GM21423 (cell line): ENCODE measurements around the gene AXL.

Experiments used
- ATAC-seq: cut with Tn5 transposase; IDR thresholded peaks from one replicate; pipeline ENCODE4 v1.9.1; 2021; ENCODE audit warnings: mild to moderate bottlenecking, moderate library complexity; ENCODE audit not compliant: unreplicated experiment

Gene AXL

DNA sequence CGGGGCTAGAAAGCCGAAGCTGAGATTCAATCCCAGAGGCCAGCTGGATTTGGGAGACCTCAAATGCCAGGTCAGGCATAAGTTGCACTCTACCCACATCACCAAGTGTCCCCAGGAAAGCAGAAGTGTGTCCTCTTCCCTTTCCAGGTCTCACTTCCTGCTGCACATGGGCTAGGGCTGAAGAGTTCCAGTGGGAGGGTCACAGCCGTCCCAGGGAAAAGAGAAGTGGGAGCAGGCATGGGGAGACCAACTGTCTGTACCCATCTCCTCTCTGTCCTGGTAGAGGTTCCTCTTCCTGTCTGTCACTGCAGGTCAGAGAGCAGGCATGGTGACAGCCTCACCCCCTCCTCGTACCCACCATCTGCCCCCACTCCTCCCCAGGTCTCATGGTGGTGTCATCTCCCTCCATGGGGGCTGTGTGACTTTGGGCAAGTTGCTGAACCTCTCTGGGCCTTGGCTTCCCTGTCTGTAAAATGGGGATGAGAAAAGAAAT lies 14.8 kb downstream of the AXL start:
- ATAC-seq = no peak

DNA sequence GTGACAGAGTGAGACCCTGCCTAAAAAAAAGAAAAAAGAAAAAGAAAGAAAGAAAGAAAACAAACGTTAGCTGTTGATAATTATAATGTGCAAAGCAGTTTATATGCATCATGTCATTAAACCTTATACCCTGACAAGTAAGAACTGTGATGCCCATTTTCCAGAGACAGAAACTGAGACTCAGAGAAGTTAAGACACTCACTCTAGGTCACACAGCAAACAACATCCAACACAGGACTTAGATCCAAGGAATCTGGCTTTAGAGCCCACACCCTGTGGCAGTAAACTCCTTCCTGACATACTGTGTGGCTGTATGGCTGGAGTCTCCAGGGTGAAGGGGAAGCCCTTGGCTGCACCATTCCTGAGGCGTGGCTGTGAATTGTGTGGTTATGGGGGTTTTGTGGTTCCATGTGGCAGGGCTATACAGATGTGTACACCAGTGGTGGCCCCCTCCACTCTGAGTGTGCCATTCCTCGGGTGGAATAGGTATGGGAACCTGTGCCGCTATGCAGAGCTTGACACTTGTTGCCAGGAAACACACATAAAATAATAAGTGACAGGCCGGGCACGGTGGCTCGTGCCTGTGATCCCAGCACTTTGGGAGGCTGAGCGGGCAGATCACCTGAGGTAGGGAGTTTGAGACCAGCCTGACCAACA lies 15.6 kb downstream of the AXL start:
- no peak for ATAC-seq

DNA sequence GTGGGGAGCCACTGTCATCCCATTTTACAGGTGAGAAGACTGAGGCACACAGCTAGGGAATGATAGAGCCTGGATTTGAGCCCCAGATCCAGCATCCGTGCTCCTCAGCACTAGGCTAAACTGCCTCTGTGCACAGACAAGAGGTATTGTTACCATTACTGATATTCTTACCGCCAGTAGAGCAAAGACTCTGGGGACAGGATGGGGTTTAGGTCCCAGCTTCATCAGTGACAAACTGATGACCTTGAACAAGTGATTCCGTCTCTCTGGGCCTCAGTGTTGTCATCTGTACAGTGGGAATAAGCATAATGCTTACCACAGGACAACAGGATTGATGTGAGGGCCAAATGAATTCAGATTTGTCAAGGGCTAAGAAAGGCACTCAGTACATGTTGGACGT lies 16.5 kb downstream of the AXL start:
- ATAC-seq = no peak

DNA sequence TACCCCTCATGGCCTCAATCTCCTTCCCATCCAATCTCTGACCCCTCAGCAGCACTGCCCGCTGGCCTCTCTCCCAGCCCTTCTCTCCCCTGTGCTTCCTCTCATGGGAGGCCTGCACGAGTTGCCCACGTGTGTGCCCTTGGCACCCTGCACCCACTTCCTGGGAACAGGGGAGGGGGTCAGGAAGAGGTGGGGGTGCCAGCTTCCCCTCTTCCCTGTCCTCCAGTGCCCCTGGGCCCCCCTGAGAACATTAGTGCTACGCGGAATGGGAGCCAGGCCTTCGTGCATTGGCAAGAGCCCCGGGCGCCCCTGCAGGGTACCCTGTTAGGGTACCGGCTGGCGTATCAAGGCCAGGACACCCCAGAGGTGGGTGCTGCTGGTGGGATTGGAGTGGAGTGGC lies 19.2 kb downstream of the AXL start:
- no peak for ATAC-seq

DNA sequence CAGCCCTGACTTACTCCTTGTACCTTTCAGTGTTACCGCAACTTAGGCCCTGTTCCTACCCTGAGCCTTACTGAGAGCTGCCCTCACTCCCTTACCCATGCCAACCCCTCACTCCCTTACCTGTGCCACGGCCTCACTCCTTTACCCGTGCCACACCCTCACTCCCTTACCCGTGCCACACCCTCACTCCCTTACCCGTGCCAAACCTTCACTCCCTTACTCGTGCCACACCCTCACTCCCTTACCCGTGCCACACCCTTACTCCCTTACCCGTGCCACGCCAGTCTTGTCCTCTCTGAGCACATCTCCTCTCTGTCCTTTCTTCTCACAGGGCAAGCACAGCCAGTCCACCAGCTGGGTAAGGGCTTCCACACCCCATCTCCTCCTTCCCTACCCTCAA lies 20.3 kb downstream of the AXL start:
- ATAC-seq = no peak

DNA sequence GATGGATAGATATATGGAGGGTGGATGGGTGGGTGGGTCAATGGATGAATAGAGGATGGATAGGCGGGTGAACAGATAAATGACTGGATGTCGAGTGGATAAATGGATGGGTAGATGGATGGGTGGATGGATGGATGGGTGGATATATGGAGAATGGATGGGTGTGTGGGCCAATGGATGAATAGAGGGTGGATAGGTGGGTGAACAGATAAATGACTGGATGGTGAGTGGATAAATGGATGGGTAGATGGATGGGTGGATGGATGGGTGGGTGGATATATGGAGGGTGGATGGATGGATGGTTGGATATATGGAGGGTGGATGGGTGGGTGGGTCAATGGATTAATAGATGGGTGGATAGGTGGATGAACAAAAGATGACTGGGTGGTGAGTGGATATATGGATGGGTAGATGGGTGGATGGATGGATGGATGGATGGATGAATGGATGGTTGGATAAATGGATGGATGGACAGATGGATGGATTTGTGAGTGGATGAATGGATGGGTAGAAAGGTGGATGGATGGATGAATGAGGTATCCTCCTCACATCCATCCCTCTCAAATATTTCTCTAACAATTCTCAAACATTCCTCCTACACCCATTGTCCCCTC lies 21.0 kb downstream of the AXL start:
- ATAC-seq = no peak

DNA sequence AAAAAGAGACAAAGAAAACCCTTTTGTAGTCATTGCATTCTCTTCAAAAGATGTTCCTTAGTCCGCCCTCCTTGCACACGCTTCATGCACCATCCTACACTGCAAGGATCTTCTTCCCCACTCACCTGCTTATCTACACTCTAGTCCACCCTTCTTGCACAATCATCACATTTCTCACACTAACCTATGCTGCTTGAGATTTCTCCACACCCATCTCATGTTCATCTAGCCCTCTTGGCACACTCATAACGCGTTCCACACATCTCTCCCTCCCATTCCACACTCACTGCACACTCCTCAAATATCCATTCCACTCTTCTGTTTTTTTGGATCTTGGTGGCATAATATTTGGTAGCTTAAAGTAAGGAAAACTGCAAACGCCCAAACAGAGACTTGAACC lies 22.8 kb downstream of the AXL start:
- no peak for ATAC-seq

DNA sequence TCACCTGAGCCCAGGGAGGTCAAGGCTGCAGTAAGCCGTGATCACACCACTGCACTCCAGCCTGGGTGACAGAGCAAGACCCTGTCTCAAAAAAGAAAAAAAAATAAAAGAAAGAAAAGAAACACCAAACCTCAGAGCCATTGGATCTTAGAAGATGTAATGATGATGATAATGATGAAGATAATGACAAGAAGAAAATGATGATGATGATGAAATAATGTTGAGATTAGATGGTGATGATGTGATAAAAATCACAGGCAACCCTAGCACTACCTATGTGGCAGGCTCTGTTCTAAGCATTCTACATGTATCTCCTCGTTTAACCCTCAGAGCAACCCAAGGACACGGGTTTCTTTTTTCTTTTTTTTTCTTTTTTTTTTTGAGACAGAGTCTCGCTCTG lies 25.1 kb downstream of the AXL start:
- no peak for ATAC-seq

DNA sequence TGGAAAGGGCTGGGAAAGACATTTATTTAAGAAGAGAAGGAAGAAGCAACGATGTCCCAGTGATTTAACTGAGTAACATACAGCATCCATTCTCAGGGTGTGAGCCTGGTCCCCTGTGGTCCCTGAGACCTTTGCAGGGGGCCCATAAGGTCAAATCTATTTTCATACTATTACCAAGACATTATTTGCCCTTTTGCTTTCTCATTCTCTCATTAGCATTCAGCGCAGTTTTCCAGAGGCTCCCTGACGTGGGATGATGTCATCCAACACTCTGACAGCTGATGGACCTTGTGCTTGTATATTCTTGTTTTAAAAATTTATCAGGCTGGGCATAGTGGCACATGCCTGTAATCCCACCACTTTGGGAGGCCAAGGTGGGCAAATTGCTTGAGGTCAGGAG lies 26.8 kb downstream of the AXL start:
- no peak for ATAC-seq

DNA sequence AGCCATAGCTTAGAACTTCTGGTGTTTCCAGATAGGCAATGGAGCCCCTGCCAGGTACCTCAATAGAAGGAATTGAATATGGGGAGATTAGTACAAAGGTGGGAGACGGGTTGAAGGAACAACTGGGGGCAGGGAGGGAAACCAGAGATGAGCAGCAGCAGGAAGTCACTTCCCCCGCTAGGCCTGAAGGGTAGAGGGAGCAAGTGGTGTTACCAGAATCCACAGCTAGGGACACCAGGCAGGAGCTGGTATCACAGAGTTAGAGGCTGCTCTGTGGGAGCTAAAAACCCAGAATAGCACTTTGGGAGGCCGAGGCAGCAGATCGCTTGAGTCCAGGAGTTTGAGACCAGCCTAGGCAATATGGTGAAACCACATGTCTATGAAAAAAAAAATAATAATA lies 29.9 kb downstream of the AXL start:
- no peak for ATAC-seq

DNA sequence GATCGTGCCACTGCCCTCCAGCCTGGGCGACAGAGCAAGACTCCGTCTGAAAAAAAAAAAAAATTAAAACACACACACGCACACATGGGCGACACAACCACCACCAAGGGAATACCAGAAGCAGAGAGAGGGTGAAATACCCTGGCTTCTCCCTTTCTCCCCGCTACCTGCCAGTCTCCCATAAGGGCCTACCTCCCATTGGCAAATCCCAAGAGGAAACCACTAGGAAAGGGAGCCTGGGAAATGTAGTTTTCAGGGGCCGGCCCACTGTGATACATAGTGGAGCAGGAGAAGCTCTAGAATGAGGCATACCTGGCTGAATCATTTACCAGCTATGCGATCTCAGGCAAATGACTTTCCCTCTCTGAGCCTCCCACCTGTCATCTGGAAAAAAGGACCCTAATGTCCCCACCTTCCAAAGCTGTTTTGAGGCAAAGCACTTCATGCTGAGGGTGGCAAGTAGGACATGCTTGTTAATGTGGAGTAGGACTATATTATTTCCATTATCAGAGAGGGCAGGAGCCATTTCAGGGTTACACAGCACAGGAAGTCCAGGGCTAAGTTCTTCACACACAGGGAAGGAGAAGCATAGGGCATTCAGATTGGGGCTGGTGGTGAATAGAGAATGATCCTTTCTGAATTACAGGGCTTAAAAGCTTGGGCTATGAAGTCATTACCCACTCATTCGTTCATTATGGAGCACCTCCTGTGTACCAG lies 30.8 kb downstream of the AXL start:
- ATAC-seq = no peak

DNA sequence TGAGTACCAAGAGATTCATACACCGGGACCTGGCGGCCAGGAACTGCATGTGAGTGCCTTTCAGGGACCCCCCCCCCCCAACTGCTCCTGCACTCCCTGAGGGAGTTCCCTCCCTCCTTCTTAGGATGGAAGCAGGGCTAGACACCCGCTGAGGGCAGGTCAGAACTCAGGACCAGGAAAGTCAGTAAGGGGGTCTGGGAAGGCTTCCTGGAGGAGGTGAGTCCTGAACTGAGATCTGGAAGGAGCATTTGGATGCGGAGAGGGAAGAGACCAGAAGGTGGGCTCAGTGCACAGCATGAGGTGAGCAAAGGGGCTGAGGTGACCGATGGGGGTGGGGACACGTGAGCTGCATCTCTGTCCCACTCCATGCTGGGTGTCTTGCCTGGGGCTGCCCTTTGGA lies 34.6 kb downstream of the AXL start:
- ATAC-seq = no peak

DNA sequence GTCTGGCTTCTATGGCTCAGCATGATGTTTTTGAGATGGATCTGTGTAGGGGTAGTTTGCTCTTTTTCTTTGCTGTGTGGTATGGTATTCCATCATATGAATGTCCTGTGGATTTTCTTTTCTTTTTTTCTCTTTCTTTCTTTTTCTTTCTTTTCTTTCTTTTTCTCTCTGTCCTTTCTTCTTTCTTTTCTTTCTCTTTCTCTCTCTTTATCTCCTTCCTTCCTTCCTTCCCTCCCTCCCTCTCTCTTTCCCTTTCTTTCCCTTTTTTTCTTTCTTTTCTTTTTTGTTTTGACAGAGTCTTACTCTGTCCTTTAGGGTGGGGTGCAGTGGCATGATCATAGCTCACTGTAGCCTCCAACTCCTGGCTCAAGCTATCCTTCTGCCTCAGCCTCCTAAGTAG lies 36.1 kb downstream of the AXL start:
- ATAC-seq = no peak

DNA sequence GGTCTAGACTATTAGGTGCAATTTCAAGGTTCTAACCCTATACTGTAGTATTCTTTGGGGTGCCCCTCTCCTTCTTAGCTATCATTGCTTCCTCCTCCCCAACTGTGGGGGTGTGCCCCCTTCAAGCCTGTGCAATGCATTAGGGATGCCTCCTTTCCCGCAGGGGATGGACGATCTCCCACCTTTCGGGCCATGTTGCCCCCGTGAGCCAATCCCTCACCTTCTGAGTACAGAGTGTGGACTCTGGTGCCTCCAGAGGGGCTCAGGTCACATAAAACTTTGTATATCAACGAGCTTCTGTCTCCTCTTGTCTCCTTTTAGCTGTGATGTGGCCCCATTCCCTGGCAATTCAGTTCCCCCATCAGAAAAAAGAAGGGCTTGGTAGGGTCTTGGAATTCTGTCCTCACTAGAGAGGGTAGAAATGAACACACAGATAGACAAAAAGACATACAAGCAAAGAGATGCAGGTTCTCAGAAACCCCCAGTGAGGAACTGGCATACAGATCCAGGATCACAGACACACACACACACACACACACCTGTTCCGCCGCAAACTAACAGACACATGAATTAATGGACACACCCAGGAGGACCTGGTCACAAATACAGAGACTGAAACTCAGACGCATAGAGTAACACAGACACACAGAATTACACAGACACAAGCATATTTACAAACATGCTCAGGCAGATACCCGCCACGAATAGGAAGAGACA lies 42.6 kb downstream of the AXL start:
- ATAC-seq = no peak

DNA sequence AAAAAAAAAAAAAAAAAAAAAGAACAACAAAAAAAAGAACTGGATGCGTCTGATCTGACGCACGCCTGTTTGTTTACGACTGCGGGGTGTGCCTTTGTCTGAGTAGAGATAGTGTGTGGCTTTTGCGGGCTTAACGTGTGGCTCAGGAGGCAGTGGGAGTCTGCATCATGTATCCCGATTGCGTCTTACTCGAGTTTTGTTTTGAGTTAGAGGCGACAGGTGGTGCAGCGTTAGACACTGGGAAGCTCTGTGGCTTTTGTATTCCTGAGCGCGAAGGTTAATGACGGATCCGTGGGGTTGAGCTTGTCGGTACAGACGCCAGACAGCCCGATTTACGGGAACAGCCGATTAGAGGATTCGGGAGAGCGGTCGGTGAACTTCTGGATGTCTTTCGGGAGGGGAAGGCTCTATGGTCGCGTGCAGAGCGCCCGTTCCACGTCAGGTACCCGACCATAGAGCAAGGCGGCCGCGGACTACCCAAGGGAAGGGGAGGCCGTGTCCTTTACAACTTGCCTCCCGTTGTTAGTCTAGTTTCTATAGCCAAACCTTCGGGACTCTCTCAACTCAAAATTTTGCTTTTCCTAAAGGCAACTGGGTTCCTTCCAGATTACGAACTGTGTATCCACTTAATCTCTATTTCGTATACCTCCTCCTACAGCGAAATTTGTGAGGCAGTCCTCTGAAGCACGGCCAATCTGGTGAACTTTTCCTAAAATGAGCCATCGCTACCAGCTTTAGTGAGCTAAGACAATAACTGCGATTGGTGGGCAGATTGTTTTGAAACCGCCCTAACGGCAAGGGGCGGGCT lies 44.2 kb downstream of the AXL start:
- ATAC-seq = peak; percentile 11

DNA sequence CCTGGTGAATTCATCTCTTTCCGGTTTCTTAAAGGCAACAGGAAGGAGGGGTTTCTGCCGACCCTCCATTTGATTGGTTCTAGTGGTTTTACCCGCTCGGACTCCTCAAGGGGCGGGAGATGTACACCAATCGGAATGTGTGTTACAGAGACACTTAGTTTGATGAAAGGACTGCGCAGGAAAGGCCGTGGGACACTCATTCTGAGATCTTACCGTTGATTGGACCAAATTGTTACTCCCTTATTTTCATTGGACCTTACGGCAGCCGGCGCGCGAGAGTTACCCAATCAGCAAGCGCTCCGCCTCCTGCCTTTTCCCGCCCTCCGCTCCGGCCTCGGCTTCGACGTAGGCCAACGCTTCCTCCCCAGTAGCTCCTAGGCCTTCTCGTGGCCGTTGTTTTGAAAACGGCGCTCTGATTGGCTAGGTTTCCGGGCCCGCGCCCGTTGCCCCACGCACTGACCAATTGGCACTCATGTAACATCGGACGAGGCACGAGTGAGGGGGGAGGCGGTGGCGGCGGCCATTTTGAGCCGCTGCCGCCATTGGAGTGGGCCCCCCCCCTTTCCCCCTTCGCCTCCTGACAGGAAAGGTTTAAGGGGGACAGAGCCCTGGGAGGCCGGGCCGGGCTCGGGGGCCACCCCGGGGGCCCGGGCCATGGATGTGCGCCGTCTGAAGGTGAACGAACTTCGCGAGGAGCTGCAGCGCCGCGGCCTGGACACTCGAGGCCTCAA lies 45.0 kb downstream of the AXL start, which contains the start of gene HNRNPUL1:
Gene HNRNPUL1 (plus strand): TSS at position 523 of the 731 bp plus-strand sequence. CDS start 132 bp downstream, at position 655.
- ATAC-seq = peak; percentile 71

DNA sequence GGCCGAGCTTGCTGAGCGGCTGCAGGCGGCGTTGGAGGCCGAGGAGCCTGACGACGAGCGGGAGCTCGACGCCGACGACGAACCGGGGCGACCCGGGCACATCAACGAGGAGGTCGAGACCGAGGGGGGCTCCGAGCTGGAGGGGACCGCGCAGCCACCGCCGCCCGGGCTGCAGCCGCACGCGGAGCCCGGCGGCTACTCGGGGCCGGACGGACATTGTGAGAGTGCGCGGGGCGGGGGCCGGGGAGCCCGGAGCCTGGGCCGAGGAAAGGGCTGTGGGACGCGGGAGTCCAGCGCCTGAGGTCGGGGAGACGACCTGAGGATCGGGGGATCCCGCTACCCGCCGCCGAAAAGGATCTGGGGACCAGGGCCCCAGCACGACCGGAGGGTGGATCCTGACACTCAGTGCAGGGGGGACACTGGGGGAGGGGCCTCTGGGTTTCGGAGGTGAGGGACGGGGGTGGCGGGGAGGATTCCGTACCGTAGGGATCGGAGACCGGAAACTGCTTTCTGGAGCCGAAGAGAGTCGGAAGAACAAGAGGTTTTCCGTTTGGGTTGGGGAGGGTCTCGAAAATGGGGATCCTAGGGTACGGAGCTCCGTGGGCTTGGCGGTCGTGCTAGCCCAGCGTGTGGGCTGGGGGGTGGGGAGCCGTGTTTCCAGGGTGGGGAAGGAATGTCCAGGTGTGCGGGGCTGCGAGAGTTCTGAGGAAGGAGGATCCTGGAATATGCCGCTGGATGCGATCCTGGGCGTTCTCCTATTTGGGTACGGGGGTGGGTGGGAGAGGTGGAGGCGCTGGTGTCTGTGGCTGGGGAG lies 45.8 kb downstream of the AXL start:
- no peak for ATAC-seq

DNA sequence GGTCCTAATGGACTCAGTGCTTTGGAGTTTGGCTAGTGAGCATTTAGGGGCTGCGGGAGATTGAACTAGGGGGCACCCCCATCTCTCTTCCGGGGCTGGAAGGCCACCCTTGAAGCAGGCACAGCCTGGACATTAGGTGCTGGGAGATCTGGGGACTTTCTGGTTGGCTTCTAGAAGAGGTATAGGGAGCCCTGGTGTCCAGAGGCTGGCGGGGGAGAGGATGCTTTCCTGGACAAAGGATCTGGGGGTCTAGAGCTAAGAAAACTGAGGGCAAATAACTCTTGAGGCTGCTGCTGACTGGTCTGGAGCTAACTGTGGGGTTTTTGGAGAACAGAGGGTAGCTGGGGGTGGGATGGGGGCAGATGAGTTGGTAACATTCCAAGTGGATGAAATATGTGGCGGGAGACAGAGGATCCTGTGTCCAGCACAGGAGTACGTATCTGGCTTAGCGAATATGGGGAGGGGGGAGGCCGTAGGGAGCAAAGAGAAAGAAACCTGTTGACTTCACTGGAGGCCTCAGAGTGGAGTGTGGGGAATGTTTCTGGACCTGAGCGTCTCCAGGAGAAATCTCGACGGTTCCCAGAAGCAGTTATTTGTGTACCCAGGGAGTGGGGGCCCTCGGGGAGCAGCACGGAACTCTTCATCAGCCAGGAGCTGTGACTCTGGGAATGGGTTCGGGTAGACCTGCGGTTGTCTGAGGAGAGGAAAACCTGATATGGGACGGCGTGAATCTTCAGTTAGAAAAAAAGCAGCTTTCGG lies 46.6 kb downstream of the AXL start:
- ATAC-seq = no peak
